ENCODE data around the gene GRID1. TPM values are rescaled to one million over a fixed set of nuclear protein-coding genes. Genes with fewer than 3 reads are reported as not detected.

GRID1 gene
- total RNA-seq, 4 donors from 2014 or later, result 0.35 to 10.7 (median 1.3) TPM

GRCh38 chr10:86299562-86299961, 67.0 kb downstream of the GRID1 start:
- no peak for DNase-seq

DNA sequence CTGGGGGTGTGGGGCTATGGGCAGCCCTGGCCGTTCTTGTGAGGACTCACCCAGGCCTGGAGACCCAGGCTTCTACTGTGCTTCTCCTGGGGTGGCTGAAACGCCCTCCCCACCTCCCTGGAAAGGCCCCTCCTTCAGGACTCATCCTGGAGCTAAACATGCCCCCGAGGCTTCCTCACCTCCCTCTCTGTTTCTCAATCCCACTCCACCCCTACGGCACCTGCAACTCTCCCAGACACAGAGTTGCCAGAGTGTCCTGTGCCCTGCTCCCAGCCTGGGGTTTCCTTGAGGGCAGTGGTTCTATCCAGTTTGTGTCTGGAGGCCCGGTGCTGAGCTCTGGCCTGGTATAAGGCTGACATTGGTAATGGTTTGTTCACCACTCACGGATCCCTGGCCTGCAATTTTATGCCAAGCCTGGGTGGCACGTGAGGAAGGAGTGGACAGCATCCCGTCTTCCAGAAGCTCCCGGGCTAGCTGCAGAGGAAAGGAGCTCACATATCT, 68.0 kb downstream of the GRID1 start:
- H3K4me1 ChIP-seq, result no peaks in the 10 kb centered on the region
- peak in 1 of 3 donors; percentile 26 for DNase-seq
- H3K27ac ChIP-seq, result no peak overlapping the region
- TF ChIP-seq POLR2A (IDR thresholded peaks at IDR 0.05), result no peak
- TF ChIP-seq, protein P1, sequence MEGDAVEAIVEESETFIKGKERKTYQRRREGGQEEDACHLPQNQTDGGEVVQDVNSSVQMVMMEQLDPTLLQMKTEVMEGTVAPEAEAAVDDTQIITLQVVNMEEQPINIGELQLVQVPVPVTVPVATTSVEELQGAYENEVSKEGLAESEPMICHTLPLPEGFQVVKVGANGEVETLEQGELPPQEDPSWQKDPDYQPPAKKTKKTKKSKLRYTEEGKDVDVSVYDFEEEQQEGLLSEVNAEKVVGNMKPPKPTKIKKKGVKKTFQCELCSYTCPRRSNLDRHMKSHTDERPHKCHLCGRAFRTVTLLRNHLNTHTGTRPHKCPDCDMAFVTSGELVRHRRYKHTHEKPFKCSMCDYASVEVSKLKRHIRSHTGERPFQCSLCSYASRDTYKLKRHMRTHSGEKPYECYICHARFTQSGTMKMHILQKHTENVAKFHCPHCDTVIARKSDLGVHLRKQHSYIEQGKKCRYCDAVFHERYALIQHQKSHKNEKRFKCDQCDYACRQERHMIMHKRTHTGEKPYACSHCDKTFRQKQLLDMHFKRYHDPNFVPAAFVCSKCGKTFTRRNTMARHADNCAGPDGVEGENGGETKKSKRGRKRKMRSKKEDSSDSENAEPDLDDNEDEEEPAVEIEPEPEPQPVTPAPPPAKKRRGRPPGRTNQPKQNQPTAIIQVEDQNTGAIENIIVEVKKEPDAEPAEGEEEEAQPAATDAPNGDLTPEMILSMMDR (IDR thresholded peaks at IDR 0.05), result no peak
- H3K4me3 ChIP-seq, result no peak overlapping the region
- H3K9me3 ChIP-seq, result no peaks in the 10 kb centered on the region
- H3K27me3 ChIP-seq, result no peaks in the 10 kb centered on the region
- no peaks in the 10 kb centered on the region for H3K36me3 ChIP-seq

More at GRCh38 chr10:86299562-86299961, 67.0 kb downstream of the GRID1 start:
- H3K4me1 ChIP-seq, result no peaks in the 10 kb centered on the region
- no peaks in the 10 kb centered on the region for H3K9me3 ChIP-seq
- H3K27me3 ChIP-seq, result no peaks in the 10 kb centered on the region
- TF ChIP-seq POLR2A (IDR thresholded peaks at IDR 0.05), result no peak
- TF ChIP-seq, protein P1 (IDR thresholded peaks at IDR 0.05), result no peak
- H3K27ac ChIP-seq, result no peak overlapping the region
- no peaks in the 10 kb centered on the region for H3K36me3 ChIP-seq
- no peak overlapping the region for H3K4me3 ChIP-seq

DNA sequence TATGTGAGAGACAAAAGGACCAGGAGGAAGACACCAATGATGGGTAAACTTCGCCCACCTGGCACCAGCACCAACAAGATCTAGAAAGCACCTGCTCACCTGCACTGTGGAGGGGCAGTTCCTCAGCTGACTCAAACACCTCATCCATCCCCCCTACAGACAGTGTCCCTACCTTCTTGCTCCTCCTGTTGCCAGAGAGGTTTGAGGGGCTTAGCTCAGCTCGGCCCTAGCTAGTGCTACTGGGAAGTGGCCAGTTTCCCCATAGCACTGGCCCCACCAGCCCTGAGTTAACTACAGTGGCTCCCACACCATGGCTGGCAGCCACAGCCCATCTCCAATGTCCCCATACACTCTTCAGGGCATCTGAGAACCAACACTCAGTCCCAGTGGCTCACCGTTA, 70.8 kb downstream of the GRID1 start:
- H3K4me3 ChIP-seq, result no peak overlapping the region
- H3K36me3 ChIP-seq, result no peaks in the 10 kb centered on the region
- H3K9me3 ChIP-seq, result no peaks in the 10 kb centered on the region
- TF ChIP-seq, protein P1 (IDR thresholded peaks at IDR 0.05), result no peak
- TF ChIP-seq POLR2A (IDR thresholded peaks at IDR 0.05), result no peak
- no peaks in the 10 kb centered on the region for H3K4me1 ChIP-seq
- no peaks in the 10 kb centered on the region for H3K27me3 ChIP-seq
- H3K27ac ChIP-seq, result no peak overlapping the region
- DNase-seq, result peak in 1 of 3 donors; percentile 2

DNA sequence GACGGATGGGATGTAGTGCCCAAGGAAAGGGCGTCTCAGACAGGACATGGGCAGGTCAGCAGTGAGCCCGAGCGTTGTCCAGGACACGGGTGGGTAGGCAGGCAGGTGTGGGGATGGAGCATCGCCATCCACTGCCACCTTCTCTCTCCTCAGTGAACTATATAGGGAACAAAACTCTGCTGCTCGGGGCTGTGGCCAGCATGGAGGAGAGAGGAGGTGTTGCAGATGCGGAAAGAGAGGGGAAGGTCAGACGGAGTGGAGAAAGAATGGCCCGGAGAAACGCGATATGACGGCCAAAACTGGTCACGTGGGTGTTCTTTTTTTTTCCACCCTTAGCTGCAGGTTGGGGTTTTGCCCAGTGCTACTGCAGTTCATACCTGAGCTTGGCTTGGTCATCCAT, 71.2 kb downstream of the GRID1 start:
- peak in 1 of 3 donors; percentile 11 for DNase-seq
- TF ChIP-seq, protein P1 (IDR thresholded peaks at IDR 0.05), result no peak
- no peak for TF ChIP-seq POLR2A (IDR thresholded peaks at IDR 0.05)

GRCh38 chr10:86294346-86295265, 72.0 kb downstream of the GRID1 start:
- no peak for TF ChIP-seq POLR2A (IDR thresholded peaks at IDR 0.05)
- TF ChIP-seq, protein P1 (IDR thresholded peaks at IDR 0.05), result no peak
- Histone ChIP-seq H3K4me3 (no peak overlapping the region), H3K4me1 (no peaks in the 10 kb centered on the region), H3K27ac (no peak overlapping the region), H3K27me3 (no peaks in the 10 kb centered on the region), H3K9me3 (no peaks in the 10 kb centered on the region), H3K36me3 (no peaks in the 10 kb centered on the region)
- peak in 1 of 3 donors; percentile 29 for DNase-seq

More for the DNA sequence above, 71.2 kb downstream of the GRID1 start:
- Histone ChIP-seq H3K27ac (no peak overlapping the region), H3K4me1 (no peaks in the 10 kb centered on the region), H3K36me3 (no peaks in the 10 kb centered on the region), H3K9me3 (no peaks in the 10 kb centered on the region), H3K27me3 (no peaks in the 10 kb centered on the region), H3K4me3 (no peak overlapping the region)

Data from Peyer's patch (tissue), 4 donors.